HG02610 (cell line): ENCODE measurements around the gene DNAAF3.
"Not testable (repeated sequence)": the region's sequence is repeated elsewhere in the genome, so short reads cannot be mapped to it uniquely, and the experiment has no call there.

Experiments
- ATAC-seq: cut with Tn5 transposase; IDR thresholded peaks from one replicate; pipeline ENCODE4 v1.9.1; 2021; ENCODE audit warnings: mild to moderate bottlenecking, moderate library complexity; ENCODE audit not compliant: unreplicated experiment

DNAAF3 gene

DNA sequence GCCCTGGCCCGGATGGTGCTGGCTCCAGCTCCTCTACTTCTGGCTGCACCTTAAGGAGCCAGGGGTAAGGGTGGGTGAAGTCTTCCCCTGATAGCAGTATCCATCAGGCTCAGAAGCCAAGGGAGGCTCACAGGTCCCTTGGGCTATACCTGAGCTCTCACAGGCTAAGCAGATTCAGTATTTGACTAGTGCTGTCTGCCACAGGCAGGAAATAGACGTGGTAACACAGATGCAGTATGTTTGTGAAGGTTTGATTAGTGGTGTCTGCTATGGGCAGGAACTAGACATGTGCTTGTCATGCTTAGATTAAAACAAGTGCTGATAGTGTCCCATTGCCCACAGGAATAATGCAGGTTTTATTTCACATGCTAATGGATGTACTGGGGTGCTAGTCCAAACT, 9.7 kb upstream of the DNAAF3 start:
- ATAC-seq, result no peak

DNA sequence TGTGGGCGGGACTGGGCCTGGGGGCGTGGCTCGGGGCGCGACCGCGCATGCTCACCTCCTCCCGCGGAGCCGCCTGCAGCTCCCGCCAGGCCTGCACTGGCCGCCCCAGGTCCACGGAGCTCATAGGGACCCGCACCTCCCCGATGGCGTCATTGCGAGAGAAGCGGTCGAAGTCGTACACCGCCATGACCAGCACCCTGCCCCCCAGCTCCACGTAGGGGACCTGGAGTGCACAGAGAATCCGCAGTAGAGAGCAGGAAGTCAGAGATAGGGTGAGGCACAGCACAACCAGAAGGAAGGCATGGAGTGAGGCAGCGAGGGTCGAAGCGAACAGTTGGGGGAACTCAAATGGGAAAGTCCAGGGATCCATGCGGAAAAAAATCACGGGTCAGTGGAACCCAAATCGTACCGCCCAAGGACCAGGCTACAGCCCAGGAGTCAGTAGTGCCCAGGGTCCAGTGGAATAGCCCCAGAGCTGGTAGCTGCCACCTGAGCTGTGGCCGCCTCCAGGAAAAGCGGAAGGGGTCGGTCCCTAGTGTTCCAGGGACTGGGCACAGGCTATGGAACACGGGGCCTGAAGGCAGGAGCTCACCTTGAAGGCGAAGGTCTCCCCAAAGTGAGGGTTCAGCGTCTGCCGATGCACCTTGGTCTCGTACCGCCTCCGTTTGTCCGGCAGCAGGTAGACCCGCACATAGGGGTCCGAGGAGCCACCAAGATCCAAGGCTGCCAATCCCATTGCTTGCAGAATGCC, 8.9 kb upstream of the DNAAF3 start:
- ATAC-seq, result no peak

DNA sequence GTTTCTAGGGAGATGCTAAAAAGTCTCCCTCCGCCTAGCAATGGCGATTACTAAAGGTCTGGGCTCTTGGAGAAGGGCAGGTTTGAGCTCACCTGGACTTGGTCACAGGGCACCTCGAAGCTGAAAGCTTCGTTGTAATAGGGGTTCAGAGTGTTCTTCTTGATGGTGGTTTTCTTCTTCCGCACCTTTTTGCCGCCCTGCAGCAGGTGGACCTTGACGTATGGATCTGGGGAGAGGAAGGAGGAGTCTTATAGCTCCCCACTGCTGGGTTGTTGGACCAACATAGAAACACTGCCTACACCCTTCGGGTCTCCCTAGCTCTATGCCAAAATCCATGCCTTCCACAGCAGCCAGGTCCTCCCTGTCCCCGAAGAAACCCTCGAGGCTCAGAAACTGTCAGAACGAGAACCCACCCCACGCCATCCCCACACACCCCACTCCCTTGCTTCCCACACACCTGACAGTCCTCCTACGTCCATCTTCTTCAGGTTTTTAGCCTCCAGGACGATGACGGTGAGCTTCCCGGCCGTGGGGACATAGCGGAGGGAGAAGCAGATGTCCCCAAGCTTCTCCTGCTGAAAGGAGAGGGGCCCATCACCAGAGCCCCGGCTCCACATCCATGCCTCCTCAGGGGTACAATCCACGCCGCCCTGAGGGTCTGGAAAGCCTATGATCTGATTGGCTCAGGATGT, 8.2 kb upstream of the DNAAF3 start:
- no peak for ATAC-seq

DNA sequence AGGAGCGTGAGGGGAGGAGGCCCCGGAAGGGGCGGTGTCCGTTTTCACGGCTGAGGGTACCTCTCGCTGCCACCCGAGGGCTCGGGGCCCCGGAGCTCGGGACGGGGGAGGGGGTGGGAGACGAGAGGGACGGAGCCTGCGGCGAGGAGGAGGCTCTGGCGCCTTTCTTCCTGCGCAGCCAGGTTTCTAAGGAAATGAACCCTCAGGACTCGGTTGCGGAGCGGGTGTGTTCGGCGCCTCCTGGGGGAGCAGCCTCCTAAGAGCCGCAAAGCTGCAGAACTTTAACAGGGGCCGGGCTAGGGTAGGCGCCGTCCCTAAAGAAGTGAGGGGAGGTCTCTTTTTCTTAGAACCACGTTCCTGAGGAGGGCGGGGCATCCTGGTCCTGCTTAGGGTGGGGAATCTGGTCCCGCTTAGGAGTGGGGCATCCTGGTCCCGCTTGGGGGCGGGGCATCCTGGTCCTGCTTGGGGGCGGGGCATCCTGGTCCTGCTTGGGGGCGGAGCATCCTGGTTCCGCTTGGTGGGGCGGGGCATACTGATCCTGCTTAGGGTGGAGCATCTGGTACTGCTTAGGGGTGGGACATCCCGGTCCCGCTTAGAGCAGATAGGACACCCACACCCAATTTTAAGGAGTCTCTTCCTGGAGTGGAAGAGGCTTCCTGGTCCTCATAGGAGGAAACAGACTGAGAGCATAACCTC, 7.4 kb upstream of the DNAAF3 start:
- ATAC-seq, result no peak

- ATAC-seq, result no peak
Measured at GRCh38 chr19:55173186-55173713, 6.8 kb upstream of the DNAAF3 start.

GRCh38 chr19:55172741-55173140, 6.3 kb upstream of the DNAAF3 start:
- ATAC-seq, result no peak

GRCh38 chr19:55172318-55172717, 5.9 kb upstream of the DNAAF3 start:
- not testable (repeated sequence) for ATAC-seq

DNA sequence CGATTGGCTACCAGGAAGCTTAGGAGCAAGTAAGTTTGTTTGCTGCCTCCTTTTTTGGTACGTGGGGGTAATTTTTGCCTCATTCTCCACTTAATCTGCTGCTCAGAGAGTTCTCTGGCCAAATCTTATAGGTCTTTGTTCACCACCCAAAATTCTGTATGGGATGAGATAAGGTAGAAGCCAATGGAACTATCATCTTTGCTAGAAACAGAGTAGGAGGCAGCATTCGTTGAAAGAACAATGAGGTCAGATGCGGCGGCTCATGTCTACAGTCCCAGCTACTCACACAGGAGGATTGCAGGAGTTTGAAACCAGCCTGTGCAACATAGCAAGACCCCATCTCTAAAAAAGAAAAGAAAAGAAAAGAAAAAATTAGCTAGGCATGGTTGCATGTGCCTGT, 5.0 kb upstream of the DNAAF3 start:
- no peak for ATAC-seq

DNA sequence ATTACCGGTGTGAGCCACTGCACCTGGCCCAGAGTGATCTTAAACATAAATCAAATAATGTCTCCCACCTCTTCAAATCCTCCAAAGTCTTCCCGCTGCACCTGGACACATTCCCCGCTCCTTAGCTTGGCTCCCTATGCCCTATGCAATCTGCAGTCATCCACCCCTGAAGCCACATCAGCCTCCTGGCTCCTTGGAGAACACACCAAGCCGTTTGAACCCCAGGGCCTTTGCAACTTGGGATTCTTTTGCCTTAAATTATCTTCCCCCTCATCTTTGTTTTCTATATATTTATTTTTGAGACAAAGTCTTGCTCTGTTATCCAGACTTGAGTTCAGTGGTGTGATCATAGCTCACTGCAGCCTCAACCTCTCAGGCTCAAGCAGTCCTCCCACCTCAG, 2.7 kb upstream of the DNAAF3 start:
- no peak for ATAC-seq

GRCh38 chr19:55165952-55166529, 372 bp downstream of the DNAAF3 start:
- ATAC-seq, result no peak

- ATAC-seq, result no peak
Measured at GRCh38 chr19:55161571-55162322, 4.7 kb downstream of the DNAAF3 start.

DNA sequence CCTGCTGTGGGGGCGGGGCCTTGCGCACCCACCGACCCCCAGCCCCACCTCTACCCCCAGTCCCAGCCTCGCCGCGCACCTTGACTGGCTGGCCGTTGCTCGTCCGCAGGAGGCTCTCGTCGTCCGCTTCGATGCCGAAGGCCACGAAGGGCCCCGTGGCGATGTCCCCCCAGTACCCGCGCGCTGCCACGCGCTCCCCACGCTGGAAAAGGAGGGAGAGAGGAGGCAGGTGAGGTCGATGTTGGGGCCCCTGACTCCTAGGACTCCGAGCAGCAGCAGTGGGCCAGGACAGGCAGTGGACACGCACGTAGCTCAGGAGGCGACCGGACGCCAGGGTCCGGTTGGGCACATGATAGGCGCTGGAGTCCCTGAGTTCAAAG, 5.4 kb downstream of the DNAAF3 start:
- no peak for ATAC-seq

- no peak for ATAC-seq
Measured at GRCh38 chr19:55160128-55160985, 6.1 kb downstream of the DNAAF3 start.

GRCh38 chr19:55158848-55159749, 7.3 kb downstream of the DNAAF3 start:
- no peak for ATAC-seq

- no peak for ATAC-seq
Measured at GRCh38 chr19:55158423-55158822, 8.0 kb downstream of the DNAAF3 start.

DNA sequence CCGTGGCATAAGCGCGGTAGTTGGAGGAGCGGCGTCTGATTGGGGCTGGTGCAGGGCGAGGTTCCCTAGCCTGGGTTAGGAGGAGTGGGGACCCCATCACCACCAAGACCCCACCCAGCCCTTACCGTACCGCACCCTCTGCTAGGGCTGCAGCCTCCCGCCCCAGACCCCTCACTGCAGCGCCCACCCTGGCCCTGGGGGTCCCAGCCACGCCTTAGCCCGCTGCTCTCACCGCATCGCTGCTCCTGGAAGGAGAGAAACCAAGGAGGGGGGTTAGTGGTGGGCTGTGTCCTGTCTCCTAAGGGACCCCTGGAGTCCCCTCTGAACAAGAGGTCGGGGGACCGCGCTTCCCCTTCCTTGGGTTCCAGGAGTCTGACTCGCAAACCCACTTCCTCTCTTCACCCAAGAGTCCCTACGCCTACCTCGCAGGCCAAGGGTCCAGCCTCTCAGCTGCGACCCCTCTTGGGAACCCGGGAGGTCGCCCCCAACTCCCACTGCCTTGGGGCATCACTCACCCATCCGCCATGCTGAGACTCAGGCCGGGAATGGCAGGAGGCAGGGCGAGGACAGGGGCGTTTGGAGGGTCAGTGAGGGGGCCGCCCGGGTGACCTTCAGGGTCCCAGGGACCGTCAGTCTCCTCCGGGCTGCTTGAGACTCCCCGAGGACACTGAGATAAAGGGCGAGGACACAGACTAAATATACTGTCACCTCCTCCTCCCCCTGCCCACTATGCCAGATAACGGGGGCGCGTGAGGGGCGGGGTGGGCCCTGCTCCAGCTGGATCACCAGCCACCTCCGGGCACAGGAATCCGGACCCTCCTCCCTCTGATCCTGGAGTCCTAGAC, 9.1 kb downstream of the DNAAF3 start, which contains the start of gene TNNI3:
Gene TNNI3, minus strand, starts transcription at position 669 of the 845 bp plus-strand sequence. Its CDS starts 143 bp downstream, at position 526.
- no peak for ATAC-seq

GRCh38 chr19:55156202-55157063, 10.0 kb downstream of the DNAAF3 start:
- no peak for ATAC-seq
